IPS-18c (cell line): ENCODE results near the gene TNFSF15.

Experiments used
- H3K4me3 ChIP-seq: 2 replicates; pipeline ENCODE4 v1.7.0; 2013; ENCODE audit warnings: low read depth, mild to moderate bottlenecking, low read length, moderate library complexity; ENCODE audit not compliant: insufficient read depth
- H3K9me3 ChIP-seq: one replicate; pipeline ENCODE4 v1.6.1; 2013; ENCODE audit warnings: mild to moderate bottlenecking, low read length, moderate library complexity; ENCODE audit not compliant: control insufficient read depth, insufficient read depth

Gene TNFSF15

DNA sequence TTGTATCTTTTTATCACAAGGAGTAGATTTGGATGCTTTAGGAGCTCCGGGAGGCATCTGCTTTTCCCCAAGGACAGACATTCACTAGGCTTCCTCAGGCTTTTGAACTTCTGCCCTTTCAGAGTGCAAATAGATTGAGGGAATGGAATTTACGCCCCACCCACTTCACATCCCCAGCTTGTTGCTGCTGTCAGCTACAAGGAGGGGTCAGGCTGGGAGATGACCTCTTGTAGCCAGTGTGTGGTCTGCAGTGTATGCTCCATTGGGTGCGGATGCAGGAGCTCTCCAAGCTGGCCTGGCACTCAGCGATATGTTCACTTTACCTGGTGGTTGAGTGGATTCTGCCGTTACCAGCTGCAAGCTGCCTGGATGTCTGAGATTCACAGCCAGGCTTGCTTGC is 6.4 kb downstream of the TNFSF15 start:
- H3K9me3 ChIP-seq = no peaks in the 10 kb centered on the region
- H3K4me3 ChIP-seq = no peak overlapping the region

DNA sequence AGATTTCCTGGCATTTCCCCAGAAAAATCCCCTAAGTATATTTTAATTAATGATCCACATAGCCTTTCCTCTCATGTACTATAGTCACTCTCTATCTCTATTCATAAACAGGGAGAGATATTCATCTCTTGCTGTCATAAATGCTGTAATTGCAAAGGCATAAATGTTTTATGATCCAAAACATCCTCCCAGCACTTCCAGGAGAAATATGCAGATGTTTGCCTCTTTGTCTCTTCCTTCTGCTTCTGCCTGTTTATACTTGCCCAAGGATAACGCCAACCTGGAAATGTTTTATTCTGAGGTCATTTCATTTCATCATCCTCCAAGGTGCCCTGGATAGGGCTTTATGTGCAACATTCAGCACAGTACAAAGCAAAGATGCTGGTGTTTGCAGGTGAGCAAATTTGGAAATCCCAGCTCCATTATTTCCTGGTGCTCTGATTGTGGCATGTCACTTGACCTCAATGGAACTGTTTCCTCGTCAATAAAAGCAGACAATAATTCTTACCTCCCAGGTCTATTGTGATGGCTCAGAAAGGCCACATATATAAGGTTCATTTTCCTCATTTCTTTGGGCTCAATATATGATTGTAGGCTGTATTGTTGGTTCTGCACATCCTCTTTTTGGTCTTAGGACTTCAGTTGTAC is 6.9 kb downstream of the TNFSF15 start:
- Histone ChIP-seq H3K9me3 (no peaks in the 10 kb centered on the region), H3K4me3 (no peak overlapping the region)

DNA sequence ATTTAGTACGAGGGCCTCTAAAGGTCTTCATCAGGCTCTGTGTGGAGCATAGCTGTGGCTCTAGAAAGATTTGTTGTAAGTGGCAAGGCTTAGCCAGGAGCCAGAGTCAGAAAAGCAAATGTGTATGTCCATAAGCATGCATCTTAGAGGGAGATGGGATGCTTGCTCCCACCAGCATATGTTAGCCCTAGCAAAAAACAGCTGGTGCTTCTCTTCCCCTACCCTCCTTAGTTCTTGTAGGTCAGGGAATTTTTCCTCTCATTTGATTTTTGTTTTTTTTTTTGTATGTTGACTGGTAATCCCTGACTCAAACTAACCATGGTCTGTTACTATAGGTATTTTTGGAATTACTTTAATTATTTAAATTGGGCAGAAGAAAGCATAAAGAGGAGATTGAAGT is 7.7 kb downstream of the TNFSF15 start:
- Histone ChIP-seq H3K9me3 (no peaks in the 10 kb centered on the region), H3K4me3 (no peak overlapping the region)

DNA sequence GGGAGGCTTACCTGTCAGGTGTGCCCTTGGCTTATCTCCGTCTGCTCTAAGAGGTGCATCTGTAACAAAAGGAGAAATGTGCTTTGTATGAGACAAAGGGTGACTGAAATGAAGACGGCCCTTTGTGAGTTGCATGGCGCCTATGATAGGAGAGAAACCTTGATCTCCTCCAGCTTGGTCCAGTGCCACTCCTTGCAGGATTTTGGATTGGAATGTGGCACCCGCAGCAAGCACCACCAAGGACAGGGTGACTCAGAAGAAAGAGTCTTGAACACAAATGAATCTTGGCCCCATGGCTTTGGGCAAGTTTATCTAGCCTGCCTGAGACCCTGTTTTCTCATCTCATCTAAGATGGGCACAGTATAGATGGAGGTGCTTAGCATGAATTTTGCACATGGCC is 13.4 kb downstream of the TNFSF15 start:
- Histone ChIP-seq H3K9me3 (no peaks in the 10 kb centered on the region), H3K4me3 (no peak overlapping the region)

DNA sequence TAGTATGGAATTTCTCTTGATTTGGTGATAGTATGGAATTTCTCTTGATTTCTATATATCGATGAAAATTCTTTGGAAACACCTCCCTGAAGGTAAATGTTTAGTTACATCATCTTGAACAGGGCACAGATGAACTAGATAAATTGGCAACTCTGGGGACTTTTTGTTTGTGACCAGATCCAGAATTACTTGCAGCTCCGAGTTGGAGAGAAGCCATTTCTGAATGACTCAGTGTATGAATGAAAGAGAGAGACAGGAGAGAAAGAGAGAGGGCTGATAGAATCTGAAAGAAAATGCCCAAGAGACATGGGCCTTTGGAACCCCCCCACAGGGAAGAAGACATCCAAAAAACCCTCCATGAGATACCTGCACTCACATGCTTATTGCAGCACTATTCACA is 14.1 kb downstream of the TNFSF15 start:
- Histone ChIP-seq H3K4me3 (no peak overlapping the region), H3K9me3 (no peaks in the 10 kb centered on the region)

DNA sequence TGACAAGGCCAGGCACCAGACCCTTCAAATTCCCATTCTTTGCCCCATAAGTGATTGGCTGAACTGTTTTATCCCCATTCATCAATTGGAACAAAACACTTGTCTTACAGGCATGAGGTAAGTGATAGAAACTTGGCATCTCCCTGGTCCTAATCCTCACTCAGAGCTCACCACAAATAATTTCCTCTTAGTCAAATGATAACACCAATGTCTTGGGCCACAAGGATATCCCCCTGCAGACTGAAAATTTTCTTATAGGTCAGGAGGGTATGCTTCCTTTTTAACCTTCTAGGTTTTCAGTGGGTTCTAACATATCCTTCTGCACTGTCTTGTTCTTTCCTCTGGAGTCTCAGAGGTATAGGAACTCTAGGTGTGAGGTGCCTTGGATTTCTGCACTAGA is 14.5 kb downstream of the TNFSF15 start:
- Histone ChIP-seq H3K9me3 (no peaks in the 10 kb centered on the region), H3K4me3 (no peak overlapping the region)

DNA sequence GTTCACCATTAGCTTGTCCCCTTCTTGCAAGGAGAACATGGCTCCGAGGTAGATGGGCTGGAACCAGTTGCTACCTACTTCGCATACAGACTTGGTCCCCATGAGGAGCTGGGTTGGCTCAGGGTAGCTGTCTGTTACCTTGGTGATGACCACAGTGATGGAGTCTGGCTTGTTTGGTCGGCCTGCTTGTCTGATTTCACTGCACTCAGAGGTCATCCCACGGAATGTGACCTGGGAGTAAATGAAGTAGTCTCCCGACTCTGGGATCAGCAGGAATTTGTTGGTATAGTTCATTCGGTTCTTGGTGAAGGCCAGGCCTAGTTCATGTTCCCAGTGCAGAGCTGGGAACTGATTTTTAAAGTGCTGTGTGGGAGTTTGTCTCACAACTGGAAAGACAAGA is 15.3 kb downstream of the TNFSF15 start:
- no peaks in the 10 kb centered on the region for H3K9me3 ChIP-seq
- H3K4me3 ChIP-seq = no peak overlapping the region

DNA sequence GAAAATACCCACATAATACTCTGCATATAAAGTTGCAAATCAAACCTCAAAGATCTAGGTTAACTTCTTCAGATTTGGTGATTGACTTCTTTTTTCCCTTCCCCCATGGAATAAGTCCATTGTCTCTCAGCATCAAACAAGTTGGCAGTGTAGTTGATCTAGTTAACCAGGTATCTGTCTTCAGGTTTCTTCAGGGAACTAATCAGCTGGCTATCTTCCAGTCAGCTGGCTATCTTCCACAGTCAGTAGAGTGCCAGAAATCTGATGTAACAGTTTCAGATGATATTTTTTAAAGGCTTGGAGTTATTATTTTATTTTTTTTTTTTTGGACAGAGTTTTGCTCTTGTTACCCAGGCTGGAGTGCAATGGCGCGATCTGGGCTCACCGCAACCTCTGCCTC is 16.8 kb downstream of the TNFSF15 start:
- Histone ChIP-seq H3K4me3 (no peak overlapping the region), H3K9me3 (no peaks in the 10 kb centered on the region)

DNA sequence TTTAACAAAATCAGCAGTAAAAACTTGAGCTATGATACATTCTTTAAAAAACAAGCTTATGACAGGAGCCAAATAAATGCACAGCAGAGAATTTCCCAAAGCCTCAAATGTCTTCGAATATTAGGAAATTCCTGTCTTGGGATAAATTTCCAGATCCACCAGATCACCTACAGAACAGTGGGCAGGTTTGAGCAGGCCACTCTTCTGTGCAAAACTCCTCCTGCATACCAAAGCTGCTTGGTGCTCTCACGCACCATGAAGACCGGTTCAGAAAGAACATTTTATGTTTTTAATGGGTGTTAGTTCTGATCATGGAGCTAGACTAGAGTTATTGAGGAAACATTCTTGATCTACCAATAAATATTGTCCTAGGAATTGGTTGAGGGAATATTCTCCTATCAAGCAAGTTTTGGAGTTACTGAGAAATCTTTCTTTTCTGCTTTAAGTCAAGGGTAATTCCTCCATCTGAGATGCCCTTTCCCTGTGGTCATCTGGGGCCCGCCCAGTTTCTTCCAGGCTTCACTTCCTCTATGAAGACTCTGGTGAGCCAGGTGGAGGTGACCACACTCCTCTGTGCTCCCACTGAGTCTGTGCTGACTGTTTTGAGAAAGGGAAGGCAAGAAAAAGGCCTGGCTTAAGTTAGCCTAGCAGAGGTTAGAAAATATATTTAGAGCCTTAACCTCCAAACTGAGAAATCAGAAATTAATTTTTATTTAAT is 17.9 kb downstream of the TNFSF15 start:
- Histone ChIP-seq H3K4me3 (no peak overlapping the region), H3K9me3 (no peaks in the 10 kb centered on the region)

DNA sequence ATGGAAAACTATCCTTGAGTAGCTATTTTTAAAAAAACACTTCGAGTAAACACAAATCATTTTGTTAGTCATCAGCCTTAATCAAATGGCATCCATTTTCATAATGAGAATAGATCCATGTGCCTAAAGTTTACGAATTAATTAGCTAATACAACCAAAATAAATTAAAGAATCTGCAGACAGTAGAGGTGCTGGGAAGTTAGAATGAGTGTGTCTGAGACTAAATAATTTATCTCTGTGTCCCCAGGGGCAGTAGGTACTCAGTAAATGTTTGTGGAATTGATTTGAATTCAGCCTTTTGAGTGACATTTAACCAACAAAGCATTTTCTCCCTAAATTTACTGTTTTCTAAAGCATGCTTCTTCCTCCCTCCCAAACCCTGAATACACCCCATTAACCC is 18.6 kb downstream of the TNFSF15 start:
- Histone ChIP-seq H3K4me3 (no peak overlapping the region), H3K9me3 (no peaks in the 10 kb centered on the region)

DNA sequence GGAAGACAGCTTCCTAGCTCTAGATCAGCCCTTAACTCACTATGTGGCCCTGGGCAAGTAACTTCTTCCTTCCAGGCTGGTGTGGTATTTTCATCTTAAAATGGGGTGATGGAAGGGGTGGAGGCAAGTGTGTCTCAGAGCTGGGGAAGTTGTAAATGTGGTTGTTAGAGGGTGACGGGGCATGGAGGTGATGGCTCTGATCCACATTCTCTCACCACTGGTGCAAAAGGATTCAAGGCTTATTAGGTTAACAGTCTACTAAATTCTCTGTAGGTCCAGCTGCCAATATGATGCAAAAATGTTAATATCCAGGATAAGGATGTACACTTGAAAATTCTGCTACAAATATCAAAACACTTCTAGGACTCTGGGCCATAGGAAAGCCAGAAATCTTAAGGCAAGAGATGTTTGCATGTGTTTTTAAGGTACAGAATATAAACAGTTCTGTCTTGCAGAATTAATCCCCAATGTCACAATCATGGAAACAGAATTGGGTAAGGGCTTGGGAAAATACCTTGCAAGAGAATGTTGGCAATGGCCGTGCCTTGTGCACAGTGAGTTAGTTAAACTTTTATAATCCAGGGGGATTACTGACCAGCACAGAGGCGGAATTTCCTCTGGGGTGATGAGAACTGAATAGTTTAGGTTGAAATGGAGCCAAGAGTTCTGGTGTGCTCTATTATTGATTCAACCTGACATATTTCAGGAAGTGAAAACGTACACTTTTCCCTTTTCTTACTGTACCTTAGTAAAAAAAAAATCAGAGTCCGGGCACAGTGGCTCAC is 19.8 kb downstream of the TNFSF15 start:
- Histone ChIP-seq H3K4me3 (no peak overlapping the region), H3K9me3 (no peaks in the 10 kb centered on the region)

DNA sequence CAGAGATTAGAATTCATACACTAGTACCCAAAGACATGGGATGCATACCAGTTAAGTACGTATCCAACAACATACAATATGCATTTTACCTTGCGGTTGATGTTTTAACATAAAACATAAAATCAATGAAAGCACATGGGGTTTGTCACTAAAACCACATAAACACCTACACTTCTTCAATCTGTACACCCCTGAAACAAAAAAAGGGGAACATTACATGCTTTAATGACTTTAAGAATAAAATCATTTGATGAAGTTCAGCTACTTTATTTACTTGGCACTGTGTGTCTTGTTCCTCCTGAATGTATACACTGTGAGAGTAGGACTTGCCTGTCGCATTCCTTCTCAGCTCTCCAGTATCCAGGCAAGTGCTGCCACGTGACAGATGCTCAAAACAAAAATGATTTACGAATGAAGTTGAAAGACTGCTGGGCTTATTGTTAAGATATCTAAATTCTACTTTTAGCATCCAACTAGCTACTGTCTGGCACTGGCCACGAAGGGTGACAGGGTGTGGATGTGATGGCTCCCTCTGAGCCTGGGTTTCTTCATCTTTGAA is 21.0 kb downstream of the TNFSF15 start:
- Histone ChIP-seq H3K4me3 (no peak overlapping the region), H3K9me3 (no peaks in the 10 kb centered on the region)

DNA sequence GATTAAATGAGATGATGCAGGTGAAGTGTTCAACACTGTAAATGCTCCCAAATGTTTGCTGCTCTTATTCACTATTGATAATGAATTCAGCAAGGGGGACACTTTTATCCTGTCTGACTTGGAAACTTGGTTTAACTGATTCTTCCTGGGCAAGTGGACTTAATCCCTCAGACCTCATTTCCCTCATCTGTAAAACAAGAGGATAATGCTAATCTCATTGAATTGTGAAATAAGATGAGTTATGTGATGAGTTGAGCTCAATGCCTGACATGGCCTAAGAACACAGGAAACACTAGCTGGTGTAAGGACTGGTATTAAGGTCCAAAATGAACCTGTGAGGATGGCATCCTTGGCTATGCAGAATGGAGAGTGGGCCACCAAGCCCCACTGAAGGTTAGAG is 23.3 kb downstream of the TNFSF15 start:
- H3K4me3 ChIP-seq = no peak overlapping the region
- H3K9me3 ChIP-seq = no peaks in the 10 kb centered on the region

DNA sequence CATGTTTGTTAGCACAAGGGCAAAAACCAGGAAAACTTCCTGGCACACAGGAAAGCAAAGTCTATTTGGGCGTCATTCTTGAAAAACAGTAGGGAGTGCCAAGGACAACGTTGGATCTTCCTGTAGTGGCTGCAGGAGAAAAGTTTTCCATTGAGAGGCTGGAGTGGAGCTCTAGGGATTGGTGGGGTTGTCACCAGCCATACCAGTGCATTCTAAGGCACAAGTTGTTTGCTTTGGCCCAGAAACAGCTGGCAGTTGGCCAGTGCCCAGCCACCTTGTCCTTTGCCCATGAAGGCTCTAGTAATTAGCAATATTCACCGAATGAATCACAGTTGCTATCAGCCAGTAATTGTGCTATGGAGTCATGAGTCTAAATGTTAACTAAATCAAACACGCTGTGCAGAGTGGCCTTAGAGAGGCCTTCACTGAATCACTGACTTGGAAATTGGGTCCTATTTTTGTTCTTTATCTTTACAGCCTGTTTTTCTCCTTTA is 26.4 kb downstream of the TNFSF15 start:
- no peaks in the 10 kb centered on the region for H3K9me3 ChIP-seq
- no peak overlapping the region for H3K4me3 ChIP-seq

DNA sequence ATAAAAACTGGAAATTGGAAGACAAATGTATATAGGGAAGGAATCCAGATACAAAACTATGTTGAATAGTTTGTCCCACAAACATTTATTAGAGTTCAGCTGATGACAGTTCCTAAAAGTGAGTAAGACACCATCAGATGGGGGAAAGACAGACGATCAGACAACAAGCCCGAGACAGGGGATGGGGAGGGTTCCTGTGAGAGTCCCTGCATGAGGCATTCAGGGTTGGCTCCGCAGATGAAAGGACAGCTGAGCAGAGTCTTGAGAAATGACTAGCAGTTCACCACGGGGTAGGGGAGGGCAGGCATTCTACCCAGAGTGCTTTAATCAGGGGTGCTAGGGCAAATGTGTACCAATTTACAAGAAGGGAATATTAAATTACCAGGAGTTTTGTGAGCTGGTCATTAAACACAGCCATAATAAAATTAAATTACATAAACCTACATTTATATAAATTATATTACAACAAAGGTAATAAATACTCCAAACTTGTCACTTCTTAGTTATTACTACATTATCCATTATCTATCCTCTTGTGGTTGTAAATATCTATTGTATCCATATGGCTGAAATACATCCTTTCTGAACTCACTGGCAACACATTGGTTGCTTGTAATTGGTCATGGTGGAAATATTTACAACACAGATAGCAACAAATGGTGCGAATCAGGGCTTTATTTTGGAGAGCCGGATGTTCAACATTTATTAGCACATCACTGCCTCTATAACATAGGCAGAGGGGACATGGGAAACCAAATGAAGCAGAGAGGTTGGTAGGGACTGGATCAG is 27.8 kb downstream of the TNFSF15 start:
- H3K4me3 ChIP-seq = no peak overlapping the region

DNA sequence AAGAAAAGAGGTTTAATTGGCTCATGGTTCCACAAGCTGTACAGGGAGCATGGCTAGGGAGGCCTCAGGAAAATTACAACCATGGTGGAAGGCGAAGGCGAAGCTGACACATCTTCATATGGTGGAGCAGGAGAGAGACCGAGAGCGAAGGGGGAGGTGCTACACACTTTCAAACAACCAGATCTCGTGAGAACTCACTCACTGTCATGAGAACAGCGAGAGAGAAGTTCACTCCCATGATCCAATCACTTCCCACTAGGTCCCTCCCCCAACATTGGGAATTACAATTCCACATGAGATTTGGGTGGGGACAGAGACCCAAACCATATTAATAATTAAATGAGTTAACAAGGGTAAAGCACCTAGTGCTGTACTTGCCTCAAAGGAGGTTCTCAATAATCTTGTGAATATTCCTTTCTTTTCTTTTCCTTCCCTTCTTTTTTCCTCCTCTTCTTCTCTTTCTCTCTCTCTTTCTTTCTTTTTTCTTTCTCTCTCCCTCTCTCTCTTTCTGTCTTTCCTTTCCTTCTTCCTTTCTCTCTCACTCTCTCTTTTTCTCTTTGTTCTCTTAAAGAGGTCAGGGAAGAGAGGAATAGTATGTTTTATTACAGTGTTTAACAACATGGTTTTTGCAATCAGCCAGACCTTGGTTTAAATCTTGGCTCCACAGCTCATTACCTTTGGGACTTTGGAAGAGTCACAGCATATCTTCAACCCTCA is 29.0 kb downstream of the TNFSF15 start:
- H3K9me3 ChIP-seq = no peaks in the 10 kb centered on the region

More for the DNA sequence above, 27.8 kb downstream of the TNFSF15 start:
- no peaks in the 10 kb centered on the region for H3K9me3 ChIP-seq

More for the DNA sequence above, 29.0 kb downstream of the TNFSF15 start:
- no peak overlapping the region for H3K4me3 ChIP-seq
